ENCODE data around the gene FBXL7. TPM values are rescaled to one million over a fixed set of nuclear protein-coding genes. Genes with fewer than 3 reads are reported as not detected.
A peak's percentile ranks its signal among the peaks of the same experiment; 100 is the strongest.

The FBXL7 gene
- total RNA-seq (15.3 TPM), polyA plus RNA-seq (30.3 TPM)

DNA sequence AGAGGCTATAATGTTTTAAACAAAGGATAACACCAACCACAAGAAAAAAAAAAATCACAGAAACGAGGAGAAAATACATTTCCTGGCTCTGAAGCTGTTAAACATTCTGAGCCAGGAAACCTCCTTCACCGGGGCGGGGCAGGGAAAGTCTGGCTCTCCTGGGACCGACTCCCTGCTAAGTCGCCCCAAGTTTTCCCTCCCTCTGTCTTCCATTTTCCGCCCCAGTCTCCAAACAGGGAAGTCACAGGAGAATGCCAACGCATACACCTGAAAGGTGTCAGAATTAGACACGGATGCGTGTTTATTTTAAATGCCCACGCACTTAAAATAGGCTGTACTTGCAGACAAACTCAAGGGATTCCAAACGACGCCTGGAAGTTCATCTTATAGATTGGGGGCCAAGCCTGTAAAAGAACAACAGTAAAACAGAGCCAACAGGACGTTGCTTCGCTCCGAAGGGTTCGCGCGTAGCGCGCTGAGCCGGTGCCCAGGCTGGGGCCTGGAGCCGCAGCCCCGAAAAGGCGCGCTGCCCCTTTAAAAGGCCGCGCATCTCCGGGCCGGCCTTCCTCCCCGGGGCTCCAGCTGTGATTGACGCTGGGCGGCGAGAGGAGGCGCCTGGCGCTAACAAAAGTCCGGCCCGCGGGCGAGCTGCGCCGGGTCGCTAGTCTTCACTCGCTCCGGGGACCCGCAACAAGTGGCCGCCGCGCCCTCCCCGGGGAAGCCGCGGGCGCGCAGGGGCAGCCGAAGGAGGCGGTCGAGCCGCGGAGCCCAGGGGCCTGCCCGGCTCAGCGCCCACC is at the start of gene FBXL7:
Gene FBXL7, plus strand, starts transcription at position 653 of the 797 bp plus-strand sequence.
- under 1% methylated on average over 60 of the region's 60 CpGs for WGBS
- DNase-seq (ENCODE audit: extremely low spot score) = peak; percentile 56

DNA sequence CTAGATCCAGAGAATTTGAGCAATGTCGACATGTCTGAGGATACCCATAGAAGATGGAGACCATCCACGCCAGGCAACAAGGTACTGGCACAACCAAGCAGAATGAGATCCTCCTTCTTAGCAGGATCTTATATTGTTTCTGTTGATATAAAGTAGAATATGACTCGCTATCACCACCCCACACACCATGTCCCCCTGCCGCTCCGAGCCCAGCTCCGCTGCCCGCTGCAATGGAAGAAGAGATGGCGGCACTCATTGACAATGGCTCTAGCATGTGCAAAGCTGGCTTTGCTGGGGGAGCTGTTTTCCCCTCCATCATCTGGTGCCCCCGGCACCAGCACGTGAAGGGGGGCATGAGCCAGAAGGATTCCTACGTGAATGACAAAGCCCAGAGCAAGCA is 49.5 kb upstream of the FBXL7 start:
- Histone ChIP-seq H3K4me3 (ENCODE audit: low read depth, low read length) (no peak overlapping the region), H3K36me3 (ENCODE audit: insufficient read depth) (no peaks in the 10 kb centered on the region), H3K4me1 (ENCODE audit: insufficient read depth) (no peaks in the 10 kb centered on the region), H3K27ac (ENCODE audit: low read depth) (no peak overlapping the region)
- WGBS = 97% methylated on average over 11 of the region's 11 CpGs
- DNase-seq (ENCODE audit: extremely low spot score) = no peak

More for the DNA sequence above, at the start of gene FBXL7:
- peak within 1 kb of the TSS; percentile 82 for H3K4me3 ChIP-seq (ENCODE audit: low read depth, low read length)
- no peaks in the 10 kb centered on the region for H3K36me3 ChIP-seq (ENCODE audit: insufficient read depth)
- H3K27ac ChIP-seq (ENCODE audit: low read depth) = peak within 1 kb of the TSS; percentile 94
- no peaks in the 10 kb centered on the region for H3K4me1 ChIP-seq (ENCODE audit: insufficient read depth)

DNA sequence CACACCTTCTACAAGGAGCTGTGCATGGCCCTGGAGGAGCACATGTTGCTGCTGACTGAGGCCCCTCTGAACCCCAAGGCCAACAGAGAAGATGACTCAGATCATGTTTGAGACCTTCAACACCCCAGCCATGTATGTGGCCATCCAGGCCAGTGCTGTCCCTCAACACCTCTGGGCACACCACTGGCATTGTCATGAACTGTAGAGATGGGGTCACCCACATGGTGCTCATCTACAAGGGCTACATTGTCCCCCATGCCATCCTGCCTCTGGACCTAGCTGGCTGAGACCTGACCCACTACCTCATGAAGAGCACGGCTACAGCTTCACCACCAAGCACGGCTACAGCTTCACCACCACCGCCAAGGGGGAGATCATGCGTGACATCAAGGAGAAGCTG is 49.0 kb upstream of the FBXL7 start:
- Histone ChIP-seq H3K4me3 (ENCODE audit: low read depth, low read length) (no peak overlapping the region), H3K27ac (ENCODE audit: low read depth) (no peak overlapping the region), H3K36me3 (ENCODE audit: insufficient read depth) (no peaks in the 10 kb centered on the region), H3K4me1 (ENCODE audit: insufficient read depth) (no peaks in the 10 kb centered on the region)
- no peak for DNase-seq (ENCODE audit: extremely low spot score)
- over 99% methylated on average over 4 of the region's 4 CpGs for WGBS

DNA sequence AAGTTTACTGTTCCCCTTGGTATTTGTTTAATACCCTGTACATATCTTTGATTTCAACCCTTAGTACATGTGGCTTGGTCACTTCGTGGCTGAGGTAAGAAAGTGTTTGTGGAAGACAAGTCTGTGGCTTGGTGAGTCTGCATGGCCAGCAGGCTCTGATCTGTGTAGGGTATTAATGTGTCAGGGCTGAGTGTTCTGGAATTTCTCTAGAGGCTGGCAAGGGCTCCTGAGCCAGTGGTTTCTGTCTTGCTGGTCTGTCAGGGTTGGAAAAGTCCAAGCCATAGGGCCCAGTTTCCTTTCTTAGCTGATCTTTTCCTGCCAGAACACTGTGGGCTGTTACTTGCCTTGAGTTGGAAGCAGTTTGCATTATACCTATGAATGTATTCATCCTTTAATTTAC is 48.0 kb upstream of the FBXL7 start:
- H3K27ac ChIP-seq (ENCODE audit: low read depth) = no peak overlapping the region
- no peaks in the 10 kb centered on the region for H3K4me1 ChIP-seq (ENCODE audit: insufficient read depth)
- WGBS = 33% methylated on average over 1 of the region's 1 CpG
- H3K4me3 ChIP-seq (ENCODE audit: low read depth, low read length) = no peak overlapping the region
- no peaks in the 10 kb centered on the region for H3K36me3 ChIP-seq (ENCODE audit: insufficient read depth)
- no peak for DNase-seq (ENCODE audit: extremely low spot score)

DNA sequence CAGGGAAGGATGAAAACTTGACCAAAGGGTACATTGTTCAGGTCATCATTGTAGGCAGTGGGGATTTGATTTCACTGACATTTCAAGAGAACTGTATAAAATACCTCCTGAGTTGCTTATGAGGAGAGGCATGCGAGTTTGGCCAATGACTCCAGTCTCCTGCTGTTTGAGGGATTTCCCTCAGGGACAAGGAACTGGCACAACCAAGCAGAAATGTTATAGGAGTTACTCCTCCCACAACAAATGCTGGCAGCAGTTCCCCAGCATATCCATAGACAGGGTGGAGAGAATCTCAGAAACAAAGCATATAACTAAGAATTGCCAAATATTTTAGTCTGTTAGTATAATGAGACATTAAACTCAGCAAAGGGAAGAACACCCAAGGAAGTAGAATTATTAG is 47.2 kb upstream of the FBXL7 start:
- no peak for DNase-seq (ENCODE audit: extremely low spot score)
- no peaks in the 10 kb centered on the region for H3K36me3 ChIP-seq (ENCODE audit: insufficient read depth)
- H3K4me1 ChIP-seq (ENCODE audit: insufficient read depth) = no peaks in the 10 kb centered on the region
- WGBS = 35% methylated on average over 1 of the region's 1 CpG
- H3K27ac ChIP-seq (ENCODE audit: low read depth) = no peak overlapping the region
- H3K4me3 ChIP-seq (ENCODE audit: low read depth, low read length) = no peak overlapping the region

DNA sequence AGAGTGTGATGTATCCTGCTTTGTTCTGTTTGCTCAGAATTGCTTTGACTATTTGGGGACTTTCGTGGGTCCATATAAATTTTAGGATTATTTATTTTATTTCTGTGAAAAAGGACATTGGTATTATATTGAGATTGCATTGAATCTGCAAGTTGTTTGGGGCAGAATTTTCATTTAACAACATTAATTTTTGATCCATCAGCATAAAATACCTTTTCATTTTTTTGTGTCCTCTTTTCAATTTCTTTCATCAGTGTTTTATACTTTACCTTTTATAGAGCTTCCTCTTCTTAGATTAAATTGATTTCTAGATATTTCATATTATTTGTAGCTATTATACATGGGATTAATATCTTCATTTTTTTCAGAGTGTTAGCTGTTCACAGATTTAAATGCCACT is 40.8 kb upstream of the FBXL7 start:
- WGBS = 82% methylated on average over 1 of the region's 1 CpG
- Histone ChIP-seq H3K4me3 (ENCODE audit: low read depth, low read length) (no peak overlapping the region), H3K27ac (ENCODE audit: low read depth) (no peak overlapping the region), H3K36me3 (ENCODE audit: insufficient read depth) (no peaks in the 10 kb centered on the region), H3K4me1 (ENCODE audit: insufficient read depth) (no peaks in the 10 kb centered on the region)
- no peak for DNase-seq (ENCODE audit: extremely low spot score)

DNA sequence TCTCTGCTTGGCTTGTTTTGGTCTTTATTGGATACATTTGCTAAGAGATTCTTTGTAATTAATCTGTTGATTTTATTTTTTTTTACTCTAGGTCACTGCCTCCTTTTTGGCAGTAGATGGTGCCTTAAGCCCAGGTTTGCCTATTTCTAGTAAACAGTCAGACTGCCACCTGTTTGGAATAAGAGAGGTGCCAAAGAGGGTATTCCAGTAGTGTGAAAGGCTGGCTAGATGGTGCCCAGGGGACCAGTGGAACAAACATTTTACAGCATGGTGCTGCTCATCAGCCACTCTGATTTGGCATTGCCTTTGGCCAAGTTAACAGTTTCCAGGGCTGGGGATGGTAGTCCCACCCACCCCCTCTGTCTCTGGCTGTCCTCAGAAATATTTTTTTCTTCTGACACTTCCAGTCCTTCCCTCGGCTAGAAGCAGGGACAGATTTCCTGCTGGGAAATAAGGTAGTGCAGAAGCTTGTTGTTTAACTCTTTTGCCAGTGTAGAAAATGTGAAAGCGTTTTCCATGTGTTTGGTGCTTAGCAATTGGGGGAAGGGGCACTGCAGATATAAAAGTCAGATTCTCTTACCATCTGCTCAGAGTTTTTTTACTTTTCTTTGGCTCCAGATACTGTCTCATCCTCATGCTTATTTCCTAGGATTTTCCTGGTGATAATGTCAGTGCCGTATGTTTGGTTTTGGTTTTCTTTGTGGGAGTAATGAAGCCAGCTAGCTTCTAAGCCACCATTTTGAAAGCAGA is 36.6 kb upstream of the FBXL7 start:
- H3K4me3 ChIP-seq (ENCODE audit: low read depth, low read length) = no peak overlapping the region
- no peak overlapping the region for H3K27ac ChIP-seq (ENCODE audit: low read depth)
- no peaks in the 10 kb centered on the region for H3K36me3 ChIP-seq (ENCODE audit: insufficient read depth)
- DNase-seq (ENCODE audit: extremely low spot score) = no peak
- no peaks in the 10 kb centered on the region for H3K4me1 ChIP-seq (ENCODE audit: insufficient read depth)
- 71% methylated on average over 3 of the region's 3 CpGs for WGBS

DNA sequence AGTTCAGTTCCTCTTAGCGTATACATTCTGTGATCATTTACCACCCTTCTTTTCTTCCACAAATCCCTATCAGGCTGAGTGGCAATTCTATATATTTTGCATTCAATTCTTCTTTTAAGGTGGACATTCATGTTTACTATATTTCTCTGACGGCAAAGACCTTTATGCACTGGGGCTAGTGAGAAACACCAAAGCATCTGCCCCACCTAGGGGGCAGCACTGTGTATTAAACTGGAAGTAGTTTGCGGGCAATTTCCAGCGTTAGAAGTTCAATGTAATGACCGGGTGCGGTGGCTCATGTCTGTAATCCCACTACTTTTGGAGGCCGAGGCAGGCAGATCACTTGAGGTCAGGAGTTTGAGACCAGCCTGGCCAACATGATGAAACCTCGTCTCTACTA is 27.9 kb upstream of the FBXL7 start:
- no peak overlapping the region for H3K4me3 ChIP-seq (ENCODE audit: low read depth, low read length)
- H3K27ac ChIP-seq (ENCODE audit: low read depth) = no peak overlapping the region
- no peaks in the 10 kb centered on the region for H3K36me3 ChIP-seq (ENCODE audit: insufficient read depth)
- 95% methylated on average over 8 of the region's 8 CpGs for WGBS
- DNase-seq (ENCODE audit: extremely low spot score) = no peak
- H3K4me1 ChIP-seq (ENCODE audit: insufficient read depth) = no peaks in the 10 kb centered on the region

DNA sequence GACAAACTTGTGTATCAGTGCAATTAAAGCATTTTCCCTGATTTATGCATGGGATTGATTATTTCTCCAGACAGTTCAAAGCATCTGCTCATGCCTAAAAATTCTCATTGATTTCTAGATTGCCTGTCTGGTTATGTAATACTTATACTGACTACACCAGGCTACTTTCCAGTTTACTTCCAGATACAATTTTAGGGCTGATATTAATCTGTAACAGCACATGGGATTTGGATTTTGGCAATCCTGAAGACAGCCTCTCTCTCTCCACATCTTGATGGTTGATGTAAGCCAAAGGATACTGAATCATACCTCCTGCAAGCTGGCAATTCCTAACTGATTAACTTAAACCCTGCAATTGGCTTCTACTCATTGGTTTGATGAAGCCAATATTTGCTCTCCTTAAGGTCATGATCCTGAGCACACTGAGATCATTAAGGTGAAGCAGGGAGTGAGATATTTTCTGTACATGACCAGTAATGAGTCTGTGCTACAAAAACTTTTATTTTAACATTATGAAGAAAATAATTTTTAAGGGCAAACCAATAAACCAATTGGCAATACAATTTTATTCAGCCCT is 25.7 kb upstream of the FBXL7 start:
- DNase-seq (ENCODE audit: extremely low spot score) = no peak
- Histone ChIP-seq H3K4me1 (ENCODE audit: insufficient read depth) (no peaks in the 10 kb centered on the region), H3K36me3 (ENCODE audit: insufficient read depth) (no peaks in the 10 kb centered on the region), H3K4me3 (ENCODE audit: low read depth, low read length) (no peak overlapping the region), H3K27ac (ENCODE audit: low read depth) (no peak overlapping the region)

DNA sequence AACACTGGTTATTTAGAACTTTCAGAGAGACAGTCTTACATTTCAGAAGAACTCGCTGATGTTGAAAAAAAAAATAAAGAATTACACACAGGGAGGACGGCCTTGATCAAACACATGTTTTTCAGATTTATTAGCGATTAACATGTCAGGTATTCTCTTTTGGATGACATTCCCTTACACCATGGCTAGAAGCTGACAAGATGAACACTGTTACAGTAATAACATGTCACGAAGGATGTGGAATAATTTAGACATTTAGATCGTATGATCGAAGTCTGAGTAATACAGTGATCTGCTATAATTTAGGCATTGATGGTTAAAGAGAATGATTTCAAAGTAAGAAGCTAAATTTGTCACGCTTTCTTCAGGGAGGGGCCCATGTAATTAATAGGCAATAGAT is 24.6 kb upstream of the FBXL7 start:
- Histone ChIP-seq H3K36me3 (ENCODE audit: insufficient read depth) (no peaks in the 10 kb centered on the region), H3K27ac (ENCODE audit: low read depth) (no peak overlapping the region), H3K4me3 (ENCODE audit: low read depth, low read length) (no peak overlapping the region), H3K4me1 (ENCODE audit: insufficient read depth) (no peaks in the 10 kb centered on the region)
- DNase-seq (ENCODE audit: extremely low spot score) = no peak
- 82% methylated on average over 7 of the region's 7 CpGs for WGBS

DNA sequence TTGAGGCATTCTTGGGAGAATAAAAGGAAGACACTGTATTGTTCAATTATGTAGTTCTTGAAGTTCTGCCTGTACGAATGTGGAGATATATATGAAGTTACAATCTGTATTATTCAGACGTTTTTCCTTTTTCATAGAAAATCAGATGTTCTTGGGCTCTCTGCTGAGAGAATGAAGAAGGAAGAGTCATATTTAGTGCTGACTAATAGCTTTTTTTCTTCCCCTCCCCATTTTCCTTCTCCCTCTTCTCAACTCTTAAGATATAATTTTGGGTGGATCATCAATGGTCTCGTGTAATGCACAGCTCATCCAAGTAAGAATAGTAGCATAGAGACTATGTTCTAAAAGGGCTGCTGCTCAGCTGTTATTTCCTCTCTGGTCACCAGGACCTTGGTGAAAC is 23.0 kb upstream of the FBXL7 start:
- 96% methylated on average over 3 of the region's 3 CpGs for WGBS
- Histone ChIP-seq H3K36me3 (ENCODE audit: insufficient read depth) (no peaks in the 10 kb centered on the region), H3K4me3 (ENCODE audit: low read depth, low read length) (no peak overlapping the region), H3K27ac (ENCODE audit: low read depth) (no peak overlapping the region), H3K4me1 (ENCODE audit: insufficient read depth) (no peaks in the 10 kb centered on the region)
- no peak for DNase-seq (ENCODE audit: extremely low spot score)

DNA sequence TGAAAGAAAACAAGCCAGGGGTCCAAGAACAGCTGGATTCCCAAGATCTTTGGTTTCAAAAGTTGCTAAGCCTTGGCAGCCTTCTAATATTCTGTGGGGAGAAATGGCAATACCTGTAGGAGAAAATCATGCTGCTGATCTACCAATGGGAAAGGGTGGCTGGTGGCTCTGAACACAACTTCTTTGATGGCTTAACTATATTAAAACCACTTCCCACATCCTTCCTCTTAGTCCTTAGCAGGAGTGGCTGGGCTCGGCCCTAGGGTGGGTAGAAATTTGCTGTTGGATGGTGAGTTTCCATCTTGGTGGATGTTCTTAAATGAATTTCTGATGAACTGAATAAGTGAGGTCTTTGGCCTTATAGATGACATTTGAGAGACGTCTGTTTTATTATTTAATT is 19.5 kb upstream of the FBXL7 start:
- WGBS = 89% methylated on average over 2 of the region's 2 CpGs
- no peak for DNase-seq (ENCODE audit: extremely low spot score)
- Histone ChIP-seq H3K4me3 (ENCODE audit: low read depth, low read length) (no peak overlapping the region), H3K27ac (ENCODE audit: low read depth) (no peak overlapping the region), H3K4me1 (ENCODE audit: insufficient read depth) (peaks cover 2% of the 10 kb centered on the region), H3K36me3 (ENCODE audit: insufficient read depth) (no peaks in the 10 kb centered on the region)

DNA sequence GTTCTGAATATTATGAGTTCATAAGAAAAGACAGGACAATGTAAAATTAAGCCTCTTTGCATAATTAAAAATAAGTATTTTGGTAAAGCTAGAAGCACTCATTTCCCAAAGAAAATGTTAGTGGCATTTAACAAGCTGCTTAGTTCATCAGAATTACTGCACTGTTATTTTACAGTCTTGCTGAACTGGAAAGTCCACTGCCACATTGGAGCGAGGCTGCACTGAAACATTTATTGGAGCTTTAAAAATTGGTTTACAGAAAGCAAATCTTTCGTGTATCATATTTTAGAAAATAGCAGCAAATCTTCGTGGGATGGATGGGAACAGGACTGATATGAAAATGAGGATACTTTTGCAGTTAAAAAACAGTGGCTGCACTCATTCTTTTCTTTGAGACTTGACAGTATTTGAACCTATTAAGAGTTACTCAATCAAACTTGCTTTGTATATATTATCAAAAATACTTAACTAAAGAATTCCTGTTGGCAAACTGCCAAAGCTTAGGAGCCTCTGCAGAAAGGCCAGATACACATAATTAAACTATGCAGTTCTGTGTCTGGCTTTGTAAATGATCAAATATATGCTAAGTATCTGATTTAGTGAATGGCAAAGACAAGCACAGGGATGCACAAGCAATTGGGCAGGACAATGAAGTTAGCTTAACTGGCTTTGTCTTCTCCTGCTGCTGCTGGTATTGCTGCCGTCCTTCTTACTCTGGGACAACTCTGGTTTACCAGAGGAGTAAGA is 16.5 kb upstream of the FBXL7 start:
- Histone ChIP-seq H3K4me3 (ENCODE audit: low read depth, low read length) (no peak overlapping the region), H3K36me3 (ENCODE audit: insufficient read depth) (no peaks in the 10 kb centered on the region), H3K27ac (ENCODE audit: low read depth) (no peak overlapping the region), H3K4me1 (ENCODE audit: insufficient read depth) (peaks cover 2% of the 10 kb centered on the region)
- peak; percentile 66 for DNase-seq (ENCODE audit: extremely low spot score)
- WGBS = 36% methylated on average over 4 of the region's 4 CpGs
